Measurements from ENCODE around the gene GAREM1. TPM values are rescaled to one million over a fixed set of nuclear protein-coding genes. Genes with fewer than 3 reads are reported as not detected.
A peak's percentile ranks its signal among the peaks of the same experiment; 100 is the strongest.

Gene GAREM1
- total RNA-seq, 1 donor from 2014 or later = 9.0 TPM

GRCh38 chr18:32469691-32470459, 807 bp downstream of the GAREM1 start:
- Histone ChIP-seq H3K4me2 (ENCODE audit: low read length) (peak overlapping the region; percentile 99), H3K79me2 (ENCODE audit: insufficient read depth, low read length) (peaks cover 23% of the 10 kb centered on the region), H2AFZ (ENCODE audit: low read depth, low read length) (peak overlapping the region; percentile 85), H3K27me3 (ENCODE audit: insufficient read depth, low read length) (peaks cover 9% of the 10 kb centered on the region), H3K4me3 (ENCODE audit: insufficient read depth, low read depth, low read length) (peak overlapping the region; percentile 72), H3K9me3 (ENCODE audit: insufficient read depth, low read depth, low read length) (no peaks in the 10 kb centered on the region), H3K36me3 (ENCODE audit: insufficient read depth, low read length) (no peaks in the 10 kb centered on the region), H3K9ac (ENCODE audit: low read length) (peak overlapping the region; percentile 78), H4K20me1 (ENCODE audit: insufficient read depth, low read length) (peaks cover 26% of the 10 kb centered on the region), H3K4me1 (ENCODE audit: insufficient read depth, low read length) (peaks cover 16% of the 10 kb centered on the region), H3K27ac (ENCODE audit: low read depth, low read length) (peak overlapping the region; percentile 39)
- no peaks in the 10 kb centered on the region for H3K9me3 Mint-ChIP-seq (ENCODE audit: unreplicated experiment)
- H3K27ac Mint-ChIP-seq (ENCODE audit: unreplicated experiment) = peak overlapping the region; percentile 8
- TF ChIP-seq CTCF (IDR thresholded peaks at IDR 0.05; ENCODE audit: insufficient read depth, low read depth, low read length) = no peak
- no peak for TF ChIP-seq EZH2 (IDR thresholded peaks at IDR 0.05; ENCODE audit: insufficient read depth, low read length)
- FAIRE-seq (no peak), DNase-seq (ENCODE audit: low read depth) (peak; percentile 22)
- peak overlapping the region; percentile 94 for H3K4me3 Mint-ChIP-seq (ENCODE audit: unreplicated experiment)
- H3K4me1 Mint-ChIP-seq (ENCODE audit: low read depth, unreplicated experiment) = peaks cover 9% of the 10 kb centered on the region
- H3K27me3 Mint-ChIP-seq (ENCODE audit: low read depth, unreplicated experiment) = peaks cover 2% of the 10 kb centered on the region
- no peaks in the 10 kb centered on the region for H3K36me3 Mint-ChIP-seq (ENCODE audit: low read depth, unreplicated experiment)

- peaks cover 23% of the 10 kb centered on the region for H3K79me2 ChIP-seq (ENCODE audit: insufficient read depth, low read length)
- peaks cover 9% of the 10 kb centered on the region for H3K27me3 ChIP-seq (ENCODE audit: insufficient read depth, low read length)
- no peaks in the 10 kb centered on the region for H3K36me3 ChIP-seq (ENCODE audit: insufficient read depth, low read length)
- H3K4me1 Mint-ChIP-seq (ENCODE audit: low read depth, unreplicated experiment) = peaks cover 9% of the 10 kb centered on the region
- peak overlapping the region; percentile 78 for H3K9ac ChIP-seq (ENCODE audit: low read length)
- FAIRE-seq (no peak), DNase-seq (ENCODE audit: low read depth) (peak; percentile 15)
- H3K9me3 Mint-ChIP-seq (ENCODE audit: unreplicated experiment) = no peaks in the 10 kb centered on the region
- H3K4me1 ChIP-seq (ENCODE audit: insufficient read depth, low read length) = peaks cover 16% of the 10 kb centered on the region
- peak overlapping the region; percentile 72 for H3K4me3 ChIP-seq (ENCODE audit: insufficient read depth, low read depth, low read length)
- H3K36me3 Mint-ChIP-seq (ENCODE audit: low read depth, unreplicated experiment) = no peaks in the 10 kb centered on the region
- peaks cover 26% of the 10 kb centered on the region for H4K20me1 ChIP-seq (ENCODE audit: insufficient read depth, low read length)
- TF ChIP-seq CTCF (IDR thresholded peaks at IDR 0.05; ENCODE audit: insufficient read depth, low read depth, low read length) (peak; percentile 11), EZH2 (IDR thresholded peaks at IDR 0.05; ENCODE audit: insufficient read depth, low read length) (no peak)
- no peak overlapping the region for H3K27ac ChIP-seq (ENCODE audit: low read depth, low read length)
- H3K9me3 ChIP-seq (ENCODE audit: insufficient read depth, low read depth, low read length) = no peaks in the 10 kb centered on the region
- peaks cover 2% of the 10 kb centered on the region for H3K27me3 Mint-ChIP-seq (ENCODE audit: low read depth, unreplicated experiment)
- no peak overlapping the region for H3K27ac Mint-ChIP-seq (ENCODE audit: unreplicated experiment)
- H3K4me2 ChIP-seq (ENCODE audit: low read length) = peak overlapping the region; percentile 99
- peak overlapping the region; percentile 94 for H3K4me3 Mint-ChIP-seq (ENCODE audit: unreplicated experiment)
- H2AFZ ChIP-seq (ENCODE audit: low read depth, low read length) = peak overlapping the region; percentile 85
Observed at GRCh38 chr18:32469190-32469651, 1.5 kb downstream of the GAREM1 start.

Data from astrocyte (in vitro differentiated cells and primary cell).